Measurements from ENCODE around the gene POU2F2. TPM values are rescaled to one million over a fixed set of nuclear protein-coding genes. Genes with fewer than 3 reads are reported as not detected.

Gene POU2F2
- polyA plus RNA-seq, 1 of the 3 experiments (the other 2 are of a cell fraction), result 0.49 TPM

GRCh38 chr19:42040031-42040430 is 92.2 kb downstream of the POU2F2 start:
- TF ChIP-seq RFX5 (IDR thresholded peaks at IDR 0.05; ENCODE audit: low read length) (no peak), ELF1 (IDR thresholded peaks at IDR 0.05) (no peak), FOXJ3 (CRISPR knock-in tag; IDR thresholded peaks at IDR 0.05) (no peak), CTCF (IDR thresholded peaks at IDR 0.05) (no peak), FOXM1 (IDR thresholded peaks at IDR 0.05; ENCODE audit: low read depth) (no peak), ZBTB33 (IDR thresholded peaks at IDR 0.05; ENCODE audit: borderline replicate concordance, low read depth) (no peak), GATA2 (CRISPR knock-in tag; IDR thresholded peaks at IDR 0.05) (no peak), CHD2 (IDR thresholded peaks at IDR 0.05; ENCODE audit: low read length, partially characterized antibody) (no peak), PBX3 (IDR thresholded peaks at IDR 0.05) (no peak), USF2 (IDR thresholded peaks at IDR 0.05; ENCODE audit: borderline replicate concordance, low read depth, low read length) (no peak), USF1 (IDR thresholded peaks at IDR 0.05; ENCODE audit: borderline replicate concordance, low read depth) (no peak), POLR2AphosphoS5 (IDR thresholded peaks at IDR 0.05; ENCODE audit: low read depth, low read length) (no peak), MXI1 (IDR thresholded peaks at IDR 0.05; ENCODE audit: low read depth, low read length) (no peak), RXRA (IDR thresholded peaks at IDR 0.05; ENCODE audit: borderline replicate concordance, low read depth) (no peak), FOSL2 (IDR thresholded peaks at IDR 0.05; ENCODE audit: borderline replicate concordance, low read depth) (no peak), RCOR1 (IDR thresholded peaks at IDR 0.05; ENCODE audit: low read length) (no peak), MEF2A (IDR thresholded peaks at IDR 0.05; ENCODE audit: borderline replicate concordance, low read depth) (no peak), SMC3 (IDR thresholded peaks at IDR 0.05; ENCODE audit: low read depth, low read length) (no peak), IRF3 (IDR thresholded peaks at IDR 0.05; ENCODE audit: low read depth, low read length) (no peak), NRF1 (IDR thresholded peaks at IDR 0.05; ENCODE audit: low read depth, low read length) (no peak)
- 0 out of 2 replicates have a peak, but pooled peaks cover 3% of the 10 kb centered on the region for H3K27me3 ChIP-seq (ENCODE audit: insufficient read depth)
- H3K9ac ChIP-seq, result no peak overlapping the region
- no peaks in the 10 kb centered on the region for H3K9me2 ChIP-seq
- no peaks in the 10 kb centered on the region for H4K20me1 ChIP-seq (ENCODE audit: insufficient read depth)
- no peak overlapping the region for H3K4me2 ChIP-seq
- no peaks in the 10 kb centered on the region for H3K4me1 ChIP-seq (ENCODE audit: control insufficient read depth in 1 of 2, insufficient read depth in 2 of 2, low read depth in 1 of 2, low read length in 1 of 2)
- no peaks in the 10 kb centered on the region for H3K9me3 ChIP-seq
- ChIA-PET POLR2A (no interaction called here), CTCF (interaction anchor here (1.1 to 2.1 kb wide), 3 partner anchors 9 to 26 kb away, joined by 3 to 10 read pairs (median 4); no protein-coding TSS in a partner anchor)
- DNase-seq, result no peak
- H3K4me3 ChIP-seq (ENCODE audit: low read depth in 2 of 2, low read length in 1 of 2), result no peak overlapping the region
- H3F3A ChIP-seq (replicated peaks; ENCODE audit: insufficient read depth), result no peaks in the 10 kb centered on the region
- no peaks in the 10 kb centered on the region for H3K79me2 ChIP-seq (ENCODE audit: insufficient read depth)
- no peak overlapping the region for H3K27ac ChIP-seq (ENCODE audit: low read depth in 2 of 2, low read length in 1 of 2)
- no peak overlapping the region for H2AFZ ChIP-seq (ENCODE audit: low read depth)
- no peaks in the 10 kb centered on the region for H3K36me3 ChIP-seq (replicated peaks in 1 of 2; ENCODE audit: control insufficient read depth in 1 of 2, insufficient read depth in 2 of 2, low read length in 1 of 2)

Data from SK-N-SH (cell line).